ENCODE measurements around the gene PHRF1.

PHRF1 gene

DNA sequence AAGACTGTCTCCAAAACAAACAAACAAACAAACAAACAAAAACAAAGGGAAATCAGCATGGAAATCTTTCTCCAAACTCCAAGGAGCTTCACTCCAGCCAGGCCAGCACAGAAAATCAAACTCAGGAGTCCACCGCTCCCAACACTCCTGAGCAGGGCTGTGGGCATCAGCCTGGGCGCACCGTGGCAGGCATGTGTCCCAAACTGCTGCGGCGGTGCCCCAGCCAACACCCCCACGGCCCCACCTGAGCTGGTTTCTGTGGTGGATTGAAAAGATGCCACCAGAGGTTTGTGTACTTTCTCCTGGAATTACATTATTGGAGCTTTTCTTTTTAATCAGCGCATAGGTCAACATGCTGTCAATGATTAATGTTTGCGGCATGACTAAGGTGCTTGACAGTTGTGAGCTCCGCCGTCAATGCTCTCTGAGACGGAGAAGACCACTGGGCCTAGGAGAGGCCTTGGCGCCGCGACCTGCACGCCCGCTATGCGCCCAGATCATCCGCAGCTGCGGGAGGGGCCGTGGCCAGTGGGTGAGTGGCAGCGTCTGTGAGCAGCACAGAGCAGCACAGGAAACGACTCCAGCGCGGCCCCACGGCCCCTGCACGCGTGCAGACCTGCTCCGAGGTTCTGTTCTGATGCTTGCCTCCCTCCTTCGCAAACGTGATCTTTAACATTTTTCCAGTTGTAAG, 78.9 kb downstream of the PHRF1 start:
- no peak overlapping the region for H3K9ac ChIP-seq (ENCODE audit: low read length in 5 of 5)
- peaks cover 0 to 54% (median 27%) of the 10 kb centered on the region in 5 donors for H3K36me3 ChIP-seq (ENCODE audit: control insufficient read depth in 5 of 5, insufficient read depth in 5 of 5, low read length in 5 of 5)
- no peaks in the 10 kb centered on the region for H3K27me3 ChIP-seq (ENCODE audit: control insufficient read depth in 5 of 5, insufficient read depth in 4 of 5, low read length in 5 of 5)
- no peak overlapping the region for H3K4me3 ChIP-seq (ENCODE audit: low read depth in 1 of 5, low read length in 5 of 5)
- no peaks in the 10 kb centered on the region for H3K9me3 ChIP-seq (ENCODE audit: control insufficient read depth in 5 of 5, low read length in 5 of 5)
- peaks cover 0 to 9% (median 0%) of the 10 kb centered on the region in 5 donors for H3K4me1 ChIP-seq (ENCODE audit: control insufficient read depth in 5 of 5, insufficient read depth in 5 of 5, low read length in 5 of 5)
- no peak overlapping the region for H3K27ac ChIP-seq (ENCODE audit: low read depth, low read length)

DNA sequence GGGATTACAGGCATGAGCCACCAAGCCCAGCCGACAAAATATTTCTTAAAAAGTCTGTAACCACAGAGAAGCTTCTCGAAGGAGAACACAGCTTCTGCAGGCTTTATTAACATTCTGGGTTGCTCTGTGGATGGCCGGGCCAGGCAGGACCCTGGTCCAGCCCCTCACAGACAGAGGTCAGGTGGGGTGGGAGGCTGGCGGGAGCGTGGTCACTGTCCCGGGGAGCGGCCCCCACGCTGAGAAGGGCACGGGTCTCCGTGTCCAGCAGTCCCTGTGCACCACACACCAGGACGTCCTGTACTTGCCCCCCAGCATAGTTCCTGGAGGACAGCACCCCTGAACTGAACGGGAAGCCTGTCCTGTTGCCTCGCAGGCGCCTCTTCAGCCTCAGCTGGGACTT, 80.2 kb downstream of the PHRF1 start:
- peaks cover 0 to 56% (median 30%) of the 10 kb centered on the region in 5 donors for H3K36me3 ChIP-seq (ENCODE audit: control insufficient read depth in 5 of 5, insufficient read depth in 5 of 5, low read length in 5 of 5)

DNA sequence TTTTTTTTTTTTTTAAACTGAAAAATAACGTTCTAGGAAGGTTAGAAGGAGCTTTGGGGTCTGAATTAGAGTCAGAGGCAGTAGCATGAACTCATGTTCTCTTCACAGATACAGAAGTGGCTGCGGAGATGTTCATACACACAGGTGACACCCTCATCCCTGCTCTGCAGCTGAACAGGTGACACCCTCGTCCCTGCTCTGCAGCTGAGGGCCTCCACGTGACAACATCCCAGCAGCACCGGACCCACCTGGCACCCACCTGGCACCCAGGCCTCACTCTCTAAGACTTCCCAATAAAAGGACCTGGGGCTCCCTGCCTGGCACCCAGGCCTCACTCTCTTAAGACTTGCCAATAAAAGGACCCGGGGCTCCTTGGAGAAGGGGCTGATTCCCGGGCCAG, 80.6 kb downstream of the PHRF1 start:
- Histone ChIP-seq H3K9me3 (ENCODE audit: control insufficient read depth in 5 of 5, low read length in 5 of 5) (no peaks in the 10 kb centered on the region), H3K27ac (ENCODE audit: low read depth, low read length) (no peak overlapping the region), H3K9ac (ENCODE audit: low read length in 5 of 5) (no peak overlapping the region)

More for the DNA sequence above, 80.2 kb downstream of the PHRF1 start:
- no peak overlapping the region for H3K27ac ChIP-seq (ENCODE audit: low read depth, low read length)
- H3K27me3 ChIP-seq (ENCODE audit: control insufficient read depth in 5 of 5, insufficient read depth in 4 of 5, low read length in 5 of 5): no peaks in the 10 kb centered on the region
- no peaks in the 10 kb centered on the region for H3K9me3 ChIP-seq (ENCODE audit: control insufficient read depth in 5 of 5, low read length in 5 of 5)
- H3K4me1 ChIP-seq (ENCODE audit: control insufficient read depth in 5 of 5, insufficient read depth in 5 of 5, low read length in 5 of 5): peaks cover 0 to 9% (median 0%) of the 10 kb centered on the region in 5 donors
- H3K4me3 ChIP-seq (ENCODE audit: low read depth in 1 of 5, low read length in 5 of 5): no peak overlapping the region
- H3K9ac ChIP-seq (ENCODE audit: low read length in 5 of 5): no peak overlapping the region

DNA sequence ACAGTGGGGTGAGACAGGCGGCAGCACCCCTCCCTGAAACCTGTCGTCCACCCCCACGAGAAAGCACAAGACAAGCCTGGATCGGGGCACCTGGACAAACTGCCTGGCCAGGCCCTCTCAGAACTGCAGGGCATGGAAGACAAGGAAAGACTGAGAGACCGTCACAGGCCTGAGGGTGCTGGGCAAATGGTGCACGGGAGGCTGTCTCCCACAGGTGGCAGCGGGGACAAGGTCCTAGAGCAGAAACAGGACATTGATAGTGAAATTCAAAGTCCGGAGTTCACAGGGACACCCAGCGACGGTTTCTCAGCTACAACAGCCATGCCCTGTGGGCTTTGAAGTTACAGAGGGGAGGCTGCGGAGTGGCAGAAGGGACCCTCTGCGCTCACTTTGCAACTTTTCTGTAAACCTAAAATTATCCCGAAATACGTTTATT, 81.4 kb downstream of the PHRF1 start:
- H3K27me3 ChIP-seq (ENCODE audit: control insufficient read depth in 5 of 5, insufficient read depth in 4 of 5, low read length in 5 of 5): no peaks in the 10 kb centered on the region
- H3K4me3 ChIP-seq (ENCODE audit: low read depth in 1 of 5, low read length in 5 of 5): no peak overlapping the region
- no peak overlapping the region for H3K27ac ChIP-seq (ENCODE audit: low read depth, low read length)
- H3K9ac ChIP-seq (ENCODE audit: low read length in 5 of 5): no peak overlapping the region
- peaks cover 0 to 9% (median 0%) of the 10 kb centered on the region in 5 donors for H3K4me1 ChIP-seq (ENCODE audit: control insufficient read depth in 5 of 5, insufficient read depth in 5 of 5, low read length in 5 of 5)
- H3K36me3 ChIP-seq (ENCODE audit: control insufficient read depth in 5 of 5, insufficient read depth in 5 of 5, low read length in 5 of 5): peaks cover 0 to 56% (median 30%) of the 10 kb centered on the region in 5 donors
- H3K9me3 ChIP-seq (ENCODE audit: control insufficient read depth in 5 of 5, low read length in 5 of 5): no peaks in the 10 kb centered on the region

More for the DNA sequence above, 80.6 kb downstream of the PHRF1 start:
- H3K4me1 ChIP-seq (ENCODE audit: control insufficient read depth in 5 of 5, insufficient read depth in 5 of 5, low read length in 5 of 5): peaks cover 0 to 9% (median 0%) of the 10 kb centered on the region in 5 donors
- no peaks in the 10 kb centered on the region for H3K27me3 ChIP-seq (ENCODE audit: control insufficient read depth in 5 of 5, insufficient read depth in 4 of 5, low read length in 5 of 5)
- peaks cover 0 to 56% (median 30%) of the 10 kb centered on the region in 5 donors for H3K36me3 ChIP-seq (ENCODE audit: control insufficient read depth in 5 of 5, insufficient read depth in 5 of 5, low read length in 5 of 5)
- H3K4me3 ChIP-seq (ENCODE audit: low read depth in 1 of 5, low read length in 5 of 5): no peak overlapping the region

DNA sequence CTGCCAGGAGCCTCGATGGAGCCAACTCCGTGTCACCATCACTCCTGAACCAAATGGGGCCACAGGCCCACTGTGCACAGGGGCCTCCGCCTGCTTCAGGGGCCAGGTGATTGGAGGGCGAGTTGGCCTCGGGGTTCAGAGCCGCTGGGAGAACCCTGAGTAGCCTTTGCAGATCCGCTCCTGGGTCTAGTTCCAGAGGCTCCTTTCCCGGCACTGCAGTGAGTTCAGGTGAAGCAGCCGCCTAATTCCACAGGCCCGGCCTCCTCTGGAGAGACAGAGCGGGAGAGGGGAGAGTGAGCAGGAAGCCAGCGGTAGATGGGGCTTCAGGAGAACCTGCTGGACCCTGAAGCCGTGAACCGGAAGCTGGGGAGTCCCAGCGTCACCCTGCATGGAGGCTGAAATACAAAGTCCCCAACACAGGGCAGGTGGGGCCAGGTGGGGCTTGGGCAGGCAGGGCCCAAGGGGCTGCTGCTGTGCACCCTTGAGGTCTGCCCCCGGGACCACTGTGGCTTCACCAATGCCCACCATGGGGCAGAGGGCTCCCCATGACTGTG, 83.3 kb downstream of the PHRF1 start:
- Histone ChIP-seq H3K9ac (ENCODE audit: low read length in 5 of 5) (no peak overlapping the region), H3K4me1 (ENCODE audit: control insufficient read depth in 5 of 5, insufficient read depth in 5 of 5, low read length in 5 of 5) (peaks cover 0 to 9% (median 0%) of the 10 kb centered on the region in 5 donors), H3K4me3 (ENCODE audit: low read depth in 1 of 5, low read length in 5 of 5) (no peak overlapping the region), H3K36me3 (ENCODE audit: control insufficient read depth in 5 of 5, insufficient read depth in 5 of 5, low read length in 5 of 5) (peaks cover 0 to 52% (median 27%) of the 10 kb centered on the region in 5 donors), H3K27ac (ENCODE audit: low read depth, low read length) (no peak overlapping the region), H3K9me3 (ENCODE audit: control insufficient read depth in 5 of 5, low read length in 5 of 5) (no peaks in the 10 kb centered on the region), H3K27me3 (ENCODE audit: control insufficient read depth in 5 of 5, insufficient read depth in 4 of 5, low read length in 5 of 5) (no peaks in the 10 kb centered on the region)

DNA sequence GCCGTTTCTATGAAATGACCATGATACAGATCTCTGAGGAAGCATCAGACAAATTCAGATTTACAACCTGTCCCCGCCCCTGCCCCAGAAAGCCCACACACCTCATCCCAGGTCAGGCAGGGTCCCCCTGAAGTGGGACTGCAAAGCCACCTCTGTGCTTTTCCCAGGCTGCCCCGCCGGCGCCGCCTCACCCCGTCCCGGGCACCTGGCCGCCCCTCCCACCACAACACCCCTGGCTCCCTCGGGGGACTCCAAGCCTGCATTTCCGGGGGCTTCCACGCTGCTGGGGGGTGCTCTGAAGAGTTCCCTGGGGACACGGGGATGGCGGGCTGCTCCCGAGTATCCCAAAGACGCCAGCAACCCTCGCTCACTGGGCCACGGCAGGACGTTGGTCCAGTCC, 84.0 kb downstream of the PHRF1 start:
- peaks cover 0 to 47% (median 24%) of the 10 kb centered on the region in 5 donors for H3K36me3 ChIP-seq (ENCODE audit: control insufficient read depth in 5 of 5, insufficient read depth in 5 of 5, low read length in 5 of 5)
- no peak overlapping the region for H3K27ac ChIP-seq (ENCODE audit: low read depth, low read length)
- no peak overlapping the region for H3K4me3 ChIP-seq (ENCODE audit: low read depth in 1 of 5, low read length in 5 of 5)
- no peak overlapping the region for H3K9ac ChIP-seq (ENCODE audit: low read length in 5 of 5)
- no peaks in the 10 kb centered on the region for H3K27me3 ChIP-seq (ENCODE audit: control insufficient read depth in 5 of 5, insufficient read depth in 4 of 5, low read length in 5 of 5)
- peaks cover 0 to 12% (median 2%) of the 10 kb centered on the region in 5 donors for H3K4me1 ChIP-seq (ENCODE audit: control insufficient read depth in 5 of 5, insufficient read depth in 5 of 5, low read length in 5 of 5)
- no peaks in the 10 kb centered on the region for H3K9me3 ChIP-seq (ENCODE audit: control insufficient read depth in 5 of 5, low read length in 5 of 5)

DNA sequence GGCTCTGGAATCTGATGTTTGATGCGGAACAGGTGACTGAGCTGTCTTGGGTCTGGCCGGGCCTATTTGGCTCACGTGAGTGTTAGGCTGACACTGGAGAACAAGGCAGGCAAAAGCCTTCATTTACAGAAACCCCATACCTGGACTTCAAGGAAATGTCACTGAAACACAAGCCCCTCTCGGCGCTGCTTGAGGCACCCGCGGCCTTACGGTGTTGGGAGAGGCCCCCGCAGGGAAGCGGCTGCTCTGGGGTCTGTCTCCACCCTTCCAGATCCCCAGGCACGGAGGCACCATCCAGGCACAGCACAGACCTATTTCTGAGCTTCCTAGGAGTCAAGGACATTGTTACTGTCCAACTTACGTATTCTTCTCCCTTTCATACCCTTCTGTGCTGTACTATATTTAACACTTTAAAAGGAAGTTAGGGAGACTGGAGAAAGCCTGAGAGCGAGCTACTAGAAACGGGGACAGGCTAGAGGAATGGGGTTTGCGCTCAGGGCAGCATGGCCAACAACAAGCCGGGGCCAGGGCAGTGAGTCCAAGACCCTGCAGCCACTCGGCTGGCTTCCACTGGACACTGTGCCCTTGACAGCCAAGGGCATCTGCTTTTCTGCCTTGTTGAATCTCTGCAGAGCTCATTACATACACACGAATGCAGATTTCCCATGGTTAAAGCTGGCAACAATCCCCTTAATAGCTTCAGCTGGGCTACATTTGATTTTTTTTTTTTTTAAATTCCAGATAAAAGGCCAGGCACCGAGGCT, 84.6 kb downstream of the PHRF1 start:
- H3K27me3 ChIP-seq (ENCODE audit: control insufficient read depth in 5 of 5, insufficient read depth in 4 of 5, low read length in 5 of 5): no peaks in the 10 kb centered on the region
- H3K4me3 ChIP-seq (ENCODE audit: low read depth in 1 of 5, low read length in 5 of 5): no peak overlapping the region
- H3K27ac ChIP-seq (ENCODE audit: low read depth, low read length): no peak overlapping the region
- no peaks in the 10 kb centered on the region for H3K9me3 ChIP-seq (ENCODE audit: control insufficient read depth in 5 of 5, low read length in 5 of 5)
- no peak overlapping the region for H3K9ac ChIP-seq (ENCODE audit: low read length in 5 of 5)
- peaks cover 3 to 18% (median 8%) of the 10 kb centered on the region in 5 donors for H3K4me1 ChIP-seq (ENCODE audit: control insufficient read depth in 5 of 5, insufficient read depth in 5 of 5, low read length in 5 of 5)
- peaks cover 0 to 48% (median 26%) of the 10 kb centered on the region in 5 donors for H3K36me3 ChIP-seq (ENCODE audit: control insufficient read depth in 5 of 5, insufficient read depth in 5 of 5, low read length in 5 of 5)

All from subcutaneous abdominal adipose tissue (tissue), 5 donors.